H1 (cell line): ENCODE measurements around the gene C2CD2L. TPM values are rescaled to one million over a fixed set of nuclear protein-coding genes. Genes with fewer than 3 reads are reported as not detected.

Experiments used
- ASH2L ChIP-seq: fragments of 200-600, 300-600 bp; sonication (generic); IDR thresholded peaks from one replicate; pipeline ENCODE4 v1.7.1; 2017; ENCODE audit warnings: low read length
- BRCA1 ChIP-seq: IDR thresholded peaks from 2 replicates; pipeline ENCODE4 v1.6.1; 2012; ENCODE audit warnings: low read depth, low read length, improper control_type of control experiment
- CBX5 ChIP-seq: fragments of 300-800, 300-1000 bp; sonication (generic); IDR thresholded peaks from 2 replicates; pipeline ENCODE4 v1.7.1; 2016; ENCODE audit warnings: antibody characterized with exemption, low read length, low read depth
- CBX8 ChIP-seq: fragments of 300-800, 300-1000 bp; sonication (generic); IDR thresholded peaks from 2 replicates; pipeline ENCODE4 v1.7.1; 2016; ENCODE audit warnings: low read depth, low read length, borderline replicate concordance
- FOSL1 ChIP-seq: IDR thresholded peaks from 2 replicates; pipeline ENCODE4 v1.6.1; 2011; ENCODE audit warnings: mild to moderate bottlenecking, low read depth, low read length, moderate library complexity; ENCODE audit not compliant: insufficient read depth
- GTF2F1 ChIP-seq: IDR thresholded peaks from 2 replicates; pipeline ENCODE4 v1.6.1; 2012; ENCODE audit warnings: low read depth, low read length, improper control_type of control experiment, borderline replicate concordance
- HDAC6 ChIP-seq: IDR thresholded peaks from one replicate; pipeline ENCODE4 v1.7.1; 2012; ENCODE audit warnings: low read depth, mild to moderate bottlenecking, inconsistent platforms, low read length, moderate library complexity
- KDM4A ChIP-seq: IDR thresholded peaks from one replicate; pipeline ENCODE4 v1.7.1; 2012; ENCODE audit warnings: low read depth, mild to moderate bottlenecking, moderate library complexity, low read length, inconsistent platforms; ENCODE audit not compliant: severe bottlenecking
- KDM5A ChIP-seq: fragments of 200-600 bp; IDR thresholded peaks from 2 replicates; pipeline ENCODE4 v1.7.1; 2012; ENCODE audit warnings: mild to moderate bottlenecking, low read length, inconsistent platforms, mixed read lengths
- POLR2AphosphoS5 ChIP-seq: IDR thresholded peaks from 2 replicates; pipeline ENCODE4 v1.6.1; 2011; ENCODE audit warnings: low read depth, low read length
- RBBP5 ChIP-seq: IDR thresholded peaks from 2 replicates; pipeline ENCODE4 v1.7.1; 2012; ENCODE audit warnings: low read depth, mild to moderate bottlenecking, inconsistent platforms, low read length, moderate library complexity, borderline replicate concordance
- RFX5 ChIP-seq: IDR thresholded peaks from 2 replicates; pipeline ENCODE4 v1.6.1; 2011; ENCODE audit warnings: low read depth, low read length, improper control_type of control experiment, borderline replicate concordance
- SIN3A ChIP-seq, 2 experiments: IDR thresholded peaks in 1 of 2; conservative IDR thresholded peaks in 1 of 2; 2 replicates each; pipeline ENCODE4 v1.6.1; 2011 to 2012; ENCODE audit warnings: low read length in 2 of 2, improper control_type of control experiment in 1 of 2, low read depth in 1 of 2, mild to moderate bottlenecking in 1 of 2
- SIX5 ChIP-seq: IDR thresholded peaks from 2 replicates; pipeline ENCODE4 v1.6.1; 2011; ENCODE audit warnings: mild to moderate bottlenecking, low read depth, low read length
- SP2 ChIP-seq: IDR thresholded peaks from 2 replicates; pipeline ENCODE4 v1.6.1; 2012; ENCODE audit warnings: mild to moderate bottlenecking, low read length, inconsistent platforms
- TAF1 ChIP-seq: IDR thresholded peaks from 2 replicates; pipeline ENCODE4 v1.6.1; 2011; ENCODE audit warnings: mild to moderate bottlenecking, low read depth, low read length
- TBP ChIP-seq: IDR thresholded peaks from 2 replicates; pipeline ENCODE4 v1.6.1; 2011; ENCODE audit warnings: low read depth, low read length, improper control_type of control experiment
- polyA plus RNA-seq, 7 experiments: library from polyadenylated mRNA; depleted of rRNA in 3 of 7; stranded (reverse) in 5 of 7; unstranded in 2 of 7; fragments of >200 nt in 5 of 7; fragments of 200-250 nt in 2 of 7; gene quantifications; 1 replicate in 5 of 7; 2 replicates in 1 of 7; 4 replicates in 1 of 7; pipeline versions ENCODE4 v1.2.1 to v1.2.3, GENCODE V29; 2011 to 2013; ENCODE audit warnings: missing spikeins in 2 of 7, mixed read lengths in 2 of 7
- total RNA-seq: library from RNA; stranded (reverse); fragmentation: NEBNext Ultra II Directional; extraction: Animal tissue kit (Norgen Biotek cat#: 25700); gene quantifications from 2 replicates; pipeline ENCODE4 v1.2.1, GENCODE V29; 2021
- TF ChIP-seq, protein P1 (sequence below): IDR thresholded peaks from 2 replicates; pipeline ENCODE4 v1.6.1; 2012; ENCODE audit warnings: inconsistent platforms
- TF ChIP-seq, protein P2 (sequence below): IDR thresholded peaks from 2 replicates; pipeline ENCODE4 v1.6.1; 2011; ENCODE audit warnings: low read length, improper control_type of control experiment

Gene C2CD2L
- total and polyA plus RNA-seq, 2 of the 8 experiments (the other 6 are each of a cell fraction or from before 2014, with no cell fraction given), result 2.5 to 4.0 TPM

DNA sequence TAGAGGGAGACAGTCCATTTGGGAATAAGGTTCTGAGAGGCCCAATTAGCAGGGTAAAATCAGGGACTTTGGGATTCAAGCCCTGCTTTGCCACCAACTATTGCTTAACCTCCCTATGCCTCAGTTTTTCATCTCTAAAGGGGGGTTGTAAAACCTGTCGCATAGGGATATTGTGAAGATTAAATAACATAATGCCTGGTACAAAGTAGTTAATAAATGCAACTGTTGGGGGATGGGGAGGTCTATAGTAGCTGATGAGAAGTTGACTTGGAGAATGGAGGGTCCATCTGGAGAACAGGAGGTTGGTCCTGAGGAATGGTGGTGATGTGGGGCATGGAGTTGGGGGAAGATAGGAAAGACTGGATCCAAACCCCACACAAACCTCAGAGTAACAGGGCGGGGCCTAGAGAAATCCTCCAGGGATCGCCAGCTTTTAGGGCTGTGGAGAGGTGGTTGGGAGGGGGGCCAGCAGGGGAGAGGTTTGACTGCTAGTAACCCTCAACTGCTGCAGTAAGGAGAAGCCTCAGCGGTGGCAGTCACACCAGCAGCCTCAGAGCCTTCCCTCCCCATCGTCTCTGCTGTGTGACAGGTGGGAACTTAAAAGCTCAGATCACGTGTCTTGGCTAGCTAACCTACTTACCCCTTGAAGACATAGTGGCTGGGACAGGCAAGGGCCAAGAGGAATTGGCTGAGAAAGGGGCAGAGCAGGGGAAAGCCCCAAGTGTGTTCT is 40.6 kb downstream of the C2CD2L start (continued):
- TF ChIP-seq TAF1, result no peak
- no peak for TF ChIP-seq CBX8
- TF ChIP-seq TBP, result no peak
- no peak for TF ChIP-seq RFX5
- no peak for TF ChIP-seq FOSL1
- no peak for TF ChIP-seq KDM4A
- no peak for TF ChIP-seq SP2
- TF ChIP-seq SIN3A (conservative IDR thresholded peaks at IDR 0.05 in 1 of 2, IDR thresholded peaks at IDR 0.05 in 1 of 2; ENCODE audit: low read depth in 1 of 2, low read length in 2 of 2), result 0 out of 4 replicates have a peak, but pooled peaks of 1 of the 2 experiments have one; percentile 35
- no peak for TF ChIP-seq HDAC6
- TF ChIP-seq, protein P1, sequence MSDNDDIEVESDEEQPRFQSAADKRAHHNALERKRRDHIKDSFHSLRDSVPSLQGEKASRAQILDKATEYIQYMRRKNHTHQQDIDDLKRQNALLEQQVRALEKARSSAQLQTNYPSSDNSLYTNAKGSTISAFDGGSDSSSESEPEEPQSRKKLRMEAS, result peak; percentile 84
- no peak for TF ChIP-seq RBBP5
- TF ChIP-seq GTF2F1, result no peak
- no peak for TF ChIP-seq SIX5
- TF ChIP-seq KDM5A, result no peak
- no peak for TF ChIP-seq CBX5
- no peak for TF ChIP-seq POLR2AphosphoS5
- no peak for TF ChIP-seq BRCA1
- TF ChIP-seq ASH2L, result no peak
- TF ChIP-seq, protein P2, sequence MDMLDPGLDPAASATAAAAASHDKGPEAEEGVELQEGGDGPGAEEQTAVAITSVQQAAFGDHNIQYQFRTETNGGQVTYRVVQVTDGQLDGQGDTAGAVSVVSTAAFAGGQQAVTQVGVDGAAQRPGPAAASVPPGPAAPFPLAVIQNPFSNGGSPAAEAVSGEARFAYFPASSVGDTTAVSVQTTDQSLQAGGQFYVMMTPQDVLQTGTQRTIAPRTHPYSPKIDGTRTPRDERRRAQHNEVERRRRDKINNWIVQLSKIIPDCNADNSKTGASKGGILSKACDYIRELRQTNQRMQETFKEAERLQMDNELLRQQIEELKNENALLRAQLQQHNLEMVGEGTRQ, result 0 out of 2 replicates have a peak, but pooled peaks have one; percentile 15
